ENCODE data around the gene MTA1.

The MTA1 gene

GRCh38 chr14:105488781-105489541 is 69.3 kb downstream of the MTA1 start:
- no peak for TF ChIP-seq CTCF (IDR thresholded peaks at IDR 0.05; ENCODE audit: low read depth, low read length)
- no peak for TF ChIP-seq MAX (IDR thresholded peaks at IDR 0.05; ENCODE audit: low read depth, low read length)
- no peak for TF ChIP-seq POLR2A (IDR thresholded peaks at IDR 0.05; ENCODE audit: extremely low read depth, insufficient read length)
- TF ChIP-seq MYC (IDR thresholded peaks at IDR 0.05; ENCODE audit: low read depth, low read length), result no peak
- no peak overlapping the region for H3K4me3 ChIP-seq (ENCODE audit: low read depth, low read length)
- no peak for DNase-seq (ENCODE audit: low read depth)

GRCh38 chr14:105489542-105490266 is 70.1 kb downstream of the MTA1 start:
- peak overlapping the region; percentile 46 for H3K4me3 ChIP-seq (ENCODE audit: low read depth, low read length)
- TF ChIP-seq MAX (IDR thresholded peaks at IDR 0.05; ENCODE audit: low read depth, low read length) (peak; percentile 57), MYC (IDR thresholded peaks at IDR 0.05; ENCODE audit: low read depth, low read length) (peak; percentile 61; the same call in 1 of the 2 replicates), CTCF (IDR thresholded peaks at IDR 0.05; ENCODE audit: low read depth, low read length) (peak; percentile 50), POLR2A (IDR thresholded peaks at IDR 0.05; ENCODE audit: extremely low read depth, insufficient read length) (no peak)
- peak; percentile 90 for DNase-seq (ENCODE audit: low read depth)

- no peak for DNase-seq (ENCODE audit: low read depth)
- H3K4me3 ChIP-seq (ENCODE audit: low read depth, low read length), result peak overlapping the region; percentile 46
- TF ChIP-seq MAX (IDR thresholded peaks at IDR 0.05; ENCODE audit: low read depth, low read length), result no peak
- TF ChIP-seq MYC (IDR thresholded peaks at IDR 0.05; ENCODE audit: low read depth, low read length), result no peak
- TF ChIP-seq CTCF (IDR thresholded peaks at IDR 0.05; ENCODE audit: low read depth, low read length), result no peak
- no peak for TF ChIP-seq POLR2A (IDR thresholded peaks at IDR 0.05; ENCODE audit: extremely low read depth, insufficient read length)
Observed at GRCh38 chr14:105490267-105490571, 70.6 kb downstream of the MTA1 start.

- peak within 1 kb of the TSS; percentile 61 for H3K4me3 ChIP-seq (ENCODE audit: low read depth, low read length)
- TF ChIP-seq POLR2A (IDR thresholded peaks at IDR 0.05; ENCODE audit: extremely low read depth, insufficient read length), result peak; percentile 72
- TF ChIP-seq CTCF (IDR thresholded peaks at IDR 0.05; ENCODE audit: low read depth, low read length), result peak; percentile 37
- no peak; the same call in 1 of the 2 replicates for TF ChIP-seq MYC (IDR thresholded peaks at IDR 0.05; ENCODE audit: low read depth, low read length)
- TF ChIP-seq MAX (IDR thresholded peaks at IDR 0.05; ENCODE audit: low read depth, low read length), result peak; percentile 67
- DNase-seq (ENCODE audit: low read depth), result peak; percentile 100
Observed at GRCh38 chr14:105490572-105491365, 71.1 kb downstream of the MTA1 start, which contains the start of gene TEDC1. TEDC1 (plus strand) TSS chr14:105491246; CDS start chr14:105491376, 130 bp downstream.

- peak overlapping the region; percentile 61 for H3K4me3 ChIP-seq (ENCODE audit: low read depth, low read length)
- DNase-seq (ENCODE audit: low read depth), result peak; percentile 82
- TF ChIP-seq MYC (IDR thresholded peaks at IDR 0.05; ENCODE audit: low read depth, low read length), result no peak
- TF ChIP-seq POLR2A (IDR thresholded peaks at IDR 0.05; ENCODE audit: extremely low read depth, insufficient read length), result no peak
- TF ChIP-seq MAX (IDR thresholded peaks at IDR 0.05; ENCODE audit: low read depth, low read length), result no peak
- TF ChIP-seq CTCF (IDR thresholded peaks at IDR 0.05; ENCODE audit: low read depth, low read length), result no peak
Observed at GRCh38 chr14:105491366-105491973, 71.8 kb downstream of the MTA1 start.

All from NB4 (cell line).